HEK293 (cell line): Measurements from ENCODE around the gene R3HDML.
A peak's percentile ranks its signal among the peaks of the same experiment; 100 is the strongest.

Experiments
- EGR2 ChIP-seq: fragments of 450-650 bp; formaldehyde crosslinking; IDR thresholded peaks from 2 replicates; pipeline ENCODE4 v1.5.1; 2016; ENCODE audit warnings: low read depth, missing biosample characterization, missing genetic modification characterization
- GFI1B ChIP-seq: fragments of 450-650 bp; formaldehyde crosslinking; IDR thresholded peaks from 2 replicates; pipeline ENCODE4 v1.5.1; 2016; ENCODE audit warnings: missing biosample characterization, missing genetic modification characterization
- GLIS1 ChIP-seq: fragments of 450-650 bp; formaldehyde crosslinking; IDR thresholded peaks from 2 replicates; pipeline ENCODE4 v1.5.1; 2016; ENCODE audit warnings: missing biosample characterization, missing genetic modification characterization
- PRDM1 ChIP-seq: fragments of 450-650 bp; formaldehyde crosslinking; IDR thresholded peaks from 2 replicates; pipeline ENCODE4; 2016; ENCODE audit warnings: missing biosample characterization, missing genetic modification characterization
- SP2 ChIP-seq: fragments of 450-650 bp; formaldehyde crosslinking; IDR thresholded peaks from 2 replicates; pipeline ENCODE4 v1.5.1; 2016; ENCODE audit warnings: missing biosample characterization, missing genetic modification characterization
- TCF7L2 ChIP-seq: IDR thresholded peaks from 2 replicates; pipeline ENCODE4 v1.6.1; 2011; ENCODE audit warnings: low read depth, mild to moderate bottlenecking, inconsistent platforms, low read length, moderate library complexity, borderline replicate concordance
- ZBTB17 ChIP-seq: fragments of 450-650 bp; formaldehyde crosslinking; IDR thresholded peaks from 2 replicates; pipeline ENCODE4 v1.5.1; 2016; ENCODE audit warnings: missing biosample characterization, missing genetic modification characterization
- ZBTB20 ChIP-seq: fragments of 450-650 bp; formaldehyde crosslinking; IDR thresholded peaks from 2 replicates; pipeline ENCODE4 v1.5.1; 2016; ENCODE audit warnings: missing biosample characterization, missing genetic modification characterization
- ZBTB8A ChIP-seq: fragments of 450-650 bp; formaldehyde crosslinking; IDR thresholded peaks from 2 replicates; pipeline ENCODE4 v1.5.1; 2016; ENCODE audit warnings: missing biosample characterization, missing genetic modification characterization
- ZFHX2 ChIP-seq: fragments of 450-650 bp; formaldehyde crosslinking; conservative IDR thresholded peaks from 2 replicates; pipeline ENCODE4 v1.5.1; 2016; ENCODE audit warnings: missing biosample characterization, missing genetic modification characterization
- ZNF146 ChIP-seq: fragments of 450-650 bp; formaldehyde crosslinking; IDR thresholded peaks from 2 replicates; pipeline ENCODE4 v1.5.1; 2016; ENCODE audit warnings: missing biosample characterization, missing genetic modification characterization
- ZNF157 ChIP-seq: fragments of 450-650 bp; formaldehyde crosslinking; IDR thresholded peaks from 2 replicates; pipeline ENCODE4 v1.5.1; 2016; ENCODE audit warnings: missing biosample characterization, missing genetic modification characterization
- ZNF16 ChIP-seq: fragments of 450-650 bp; formaldehyde crosslinking; IDR thresholded peaks from 2 replicates; pipeline ENCODE4 v1.5.1; 2016; ENCODE audit warnings: low read depth, missing biosample characterization, missing genetic modification characterization
- ZNF26 ChIP-seq: fragments of 450-650 bp; formaldehyde crosslinking; IDR thresholded peaks from 2 replicates; pipeline ENCODE4 v1.5.1; 2016; ENCODE audit warnings: missing biosample characterization, missing genetic modification characterization
- ZNF274 ChIP-seq, 2 experiments: fragments of 200-500 bp in 1 of 2; fragments of 450-650 bp in 1 of 2; sonication (Bioruptor generic) in 1 of 2; formaldehyde crosslinking in 1 of 2; IDR thresholded peaks; 2 replicates each; pipeline versions ENCODE4 v1.5.1 to v1.6.1; 2014 to 2016; ENCODE audit warnings: borderline replicate concordance in 1 of 2, inconsistent platforms in 1 of 2, low read length in 1 of 2, missing biosample characterization in 1 of 2, missing genetic modification characterization in 1 of 2
- ZNF366 ChIP-seq: fragments of 450-650 bp; formaldehyde crosslinking; conservative IDR thresholded peaks from 2 replicates; pipeline ENCODE4 v1.5.1; 2016; ENCODE audit warnings: missing biosample characterization, missing genetic modification characterization
- ZNF518A ChIP-seq: fragments of 450-650 bp; formaldehyde crosslinking; conservative IDR thresholded peaks from 2 replicates; pipeline ENCODE4 v1.5.1; 2016; ENCODE audit warnings: low read depth, missing biosample characterization, missing genetic modification characterization
- ZNF530 ChIP-seq: fragments of 450-650 bp; formaldehyde crosslinking; IDR thresholded peaks from 2 replicates; pipeline ENCODE4 v1.5.1; 2016; ENCODE audit warnings: low read depth, missing biosample characterization, missing genetic modification characterization
- ZNF580 ChIP-seq: fragments of 450-650 bp; formaldehyde crosslinking; IDR thresholded peaks from 2 replicates; pipeline ENCODE4 v1.5.1; 2016; ENCODE audit warnings: missing biosample characterization, missing genetic modification characterization
- ZNF600 ChIP-seq: fragments of 450-650 bp; formaldehyde crosslinking; IDR thresholded peaks from 2 replicates; pipeline ENCODE4 v1.5.1; 2016; ENCODE audit warnings: missing biosample characterization, missing genetic modification characterization
- ZNF623 ChIP-seq: fragments of 450-650 bp; formaldehyde crosslinking; IDR thresholded peaks from 2 replicates; pipeline ENCODE4 v1.5.1; 2016; ENCODE audit warnings: missing biosample characterization, missing genetic modification characterization
- ZNF660 ChIP-seq: fragments of 450-650 bp; IDR thresholded peaks from 2 replicates; pipeline ENCODE4 v1.5.1; 2018; ENCODE audit warnings: missing biosample characterization, mild to moderate bottlenecking, missing genetic modification characterization
- ZNF664 ChIP-seq: fragments of 450-650 bp; formaldehyde crosslinking; IDR thresholded peaks from 2 replicates; pipeline ENCODE4 v1.5.1; 2016; ENCODE audit warnings: missing biosample characterization, missing genetic modification characterization
- ZNF692 ChIP-seq: fragments of 450-650 bp; formaldehyde crosslinking; IDR thresholded peaks from 2 replicates; pipeline ENCODE4 v1.5.1; 2016; ENCODE audit warnings: missing biosample characterization, missing genetic modification characterization
- ZNF776 ChIP-seq: fragments of 450-650 bp; formaldehyde crosslinking; IDR thresholded peaks from 2 replicates; pipeline ENCODE4 v1.5.0; 2017; ENCODE audit warnings: missing biosample characterization, missing genetic modification characterization, borderline replicate concordance
- ZSCAN16 ChIP-seq: fragments of 450-650 bp; formaldehyde crosslinking; IDR thresholded peaks from 2 replicates; pipeline ENCODE4 v1.5.1; 2016; ENCODE audit warnings: missing biosample characterization, missing genetic modification characterization
- TF ChIP-seq, protein P1 (sequence below): fragments of 450-650 bp; formaldehyde crosslinking; IDR thresholded peaks from 2 replicates; pipeline ENCODE4 v1.5.1; 2017; ENCODE audit warnings: missing biosample characterization, missing genetic modification characterization
- TF ChIP-seq, protein P2 (sequence below): fragments of 450-650 bp; formaldehyde crosslinking; IDR thresholded peaks from 2 replicates; pipeline ENCODE4 v1.5.1; 2016; ENCODE audit warnings: missing biosample characterization, missing genetic modification characterization

Gene R3HDML

DNA sequence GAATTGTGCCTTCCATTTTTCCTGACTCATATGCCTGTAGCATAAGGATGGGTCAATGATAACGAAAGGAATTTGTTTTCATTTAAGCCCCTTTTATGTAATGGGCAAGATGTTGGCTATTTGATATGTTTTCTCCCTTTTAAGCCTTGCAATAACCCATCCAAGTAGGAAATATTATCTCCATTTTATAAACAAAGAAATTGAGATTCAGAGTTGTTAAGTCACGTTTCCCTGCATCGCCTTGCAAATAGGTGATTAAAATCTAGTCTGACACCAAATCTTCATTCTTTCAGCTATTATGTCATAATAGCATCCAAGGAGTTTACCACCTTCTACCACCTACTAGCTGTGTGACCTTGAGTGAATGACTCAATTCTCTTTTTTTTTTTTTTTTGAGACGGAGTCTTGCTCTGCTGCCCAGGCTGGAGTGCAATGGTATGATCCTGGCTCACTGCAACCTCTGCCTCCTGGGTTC, 25.7 kb downstream of the R3HDML start (continued):
- TF ChIP-seq ZNF692 (tag by site-specific recombination), result peak; percentile 73
- no peak for TF ChIP-seq ZNF580 (tag by site-specific recombination)
- TF ChIP-seq ZNF518A (tag by site-specific recombination), result 0 out of 2 replicates have a peak, but pooled peaks have one; percentile 27
- TF ChIP-seq GLIS1, result peak; percentile 33
- no peak for TF ChIP-seq ZNF157 (tag by site-specific recombination)
- TF ChIP-seq PRDM1 (tag by site-specific recombination), result 0 out of 2 replicates have a peak, but pooled peaks have one; percentile 22
- TF ChIP-seq ZNF16 (tag by site-specific recombination), result no peak
- TF ChIP-seq ZNF366, result peak; percentile 80
- TF ChIP-seq, protein P1, sequence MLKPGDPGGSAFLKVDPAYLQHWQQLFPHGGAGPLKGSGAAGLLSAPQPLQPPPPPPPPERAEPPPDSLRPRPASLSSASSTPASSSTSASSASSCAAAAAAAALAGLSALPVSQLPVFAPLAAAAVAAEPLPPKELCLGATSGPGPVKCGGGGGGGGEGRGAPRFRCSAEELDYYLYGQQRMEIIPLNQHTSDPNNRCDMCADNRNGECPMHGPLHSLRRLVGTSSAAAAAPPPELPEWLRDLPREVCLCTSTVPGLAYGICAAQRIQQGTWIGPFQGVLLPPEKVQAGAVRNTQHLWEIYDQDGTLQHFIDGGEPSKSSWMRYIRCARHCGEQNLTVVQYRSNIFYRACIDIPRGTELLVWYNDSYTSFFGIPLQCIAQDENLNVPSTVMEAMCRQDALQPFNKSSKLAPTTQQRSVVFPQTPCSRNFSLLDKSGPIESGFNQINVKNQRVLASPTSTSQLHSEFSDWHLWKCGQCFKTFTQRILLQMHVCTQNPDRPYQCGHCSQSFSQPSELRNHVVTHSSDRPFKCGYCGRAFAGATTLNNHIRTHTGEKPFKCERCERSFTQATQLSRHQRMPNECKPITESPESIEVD, result peak; percentile 59; the same call in 1 of the 2 replicates
- 0 out of 2 replicates have a peak, but pooled peaks have one; percentile 26 for TF ChIP-seq ZBTB8A
- TF ChIP-seq ZSCAN16 (tag by site-specific recombination), result no peak
- TF ChIP-seq ZBTB20 (tag by site-specific recombination), result no peak
- no peak for TF ChIP-seq ZNF664
- peak; percentile 28 for TF ChIP-seq SP2 (tag by site-specific recombination)
- TF ChIP-seq ZNF146 (tag by site-specific recombination), result 0 out of 2 replicates have a peak, but pooled peaks have one; percentile 15
- TF ChIP-seq ZNF623 (tag by site-specific recombination), result no peak; the same call in 1 of the 2 replicates
- TF ChIP-seq ZFHX2 (tag by site-specific recombination), result peak; percentile 49
- TF ChIP-seq ZNF26 (tag by site-specific recombination), result no peak
- TF ChIP-seq, protein P2, sequence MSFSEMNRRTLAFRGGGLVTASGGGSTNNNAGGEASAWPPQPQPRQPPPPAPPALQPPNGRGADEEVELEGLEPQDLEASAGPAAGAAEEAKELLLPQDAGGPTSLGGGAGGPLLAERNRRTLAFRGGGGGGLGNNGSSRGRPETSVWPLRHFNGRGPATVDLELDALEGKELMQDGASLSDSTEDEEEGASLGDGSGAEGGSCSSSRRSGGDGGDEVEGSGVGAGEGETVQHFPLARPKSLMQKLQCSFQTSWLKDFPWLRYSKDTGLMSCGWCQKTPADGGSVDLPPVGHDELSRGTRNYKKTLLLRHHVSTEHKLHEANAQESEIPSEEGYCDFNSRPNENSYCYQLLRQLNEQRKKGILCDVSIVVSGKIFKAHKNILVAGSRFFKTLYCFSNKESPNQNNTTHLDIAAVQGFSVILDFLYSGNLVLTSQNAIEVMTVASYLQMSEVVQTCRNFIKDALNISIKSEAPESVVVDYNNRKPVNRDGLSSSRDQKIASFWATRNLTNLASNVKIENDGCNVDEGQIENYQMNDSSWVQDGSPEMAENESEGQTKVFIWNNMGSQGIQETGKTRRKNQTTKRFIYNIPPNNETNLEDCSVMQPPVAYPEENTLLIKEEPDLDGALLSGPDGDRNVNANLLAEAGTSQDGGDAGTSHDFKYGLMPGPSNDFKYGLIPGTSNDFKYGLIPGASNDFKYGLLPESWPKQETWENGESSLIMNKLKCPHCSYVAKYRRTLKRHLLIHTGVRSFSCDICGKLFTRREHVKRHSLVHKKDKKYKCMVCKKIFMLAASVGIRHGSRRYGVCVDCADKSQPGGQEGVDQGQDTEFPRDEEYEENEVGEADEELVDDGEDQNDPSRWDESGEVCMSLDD (tag by site-specific recombination), result no peak
- peak; percentile 73 for TF ChIP-seq ZBTB17 (tag by site-specific recombination)
- TF ChIP-seq ZNF530 (tag by site-specific recombination), result no peak
- no peak for TF ChIP-seq ZNF776
- 0 out of 2 replicates have a peak, but pooled peaks have one; percentile 10 for TF ChIP-seq EGR2 (tag by site-specific recombination)
- no peak for TF ChIP-seq ZNF274 (IDR thresholded peaks at IDR 0.05; ENCODE audit: low read length)
- TF ChIP-seq ZNF274 (tag by site-specific recombination; IDR thresholded peaks at IDR 0.05; ENCODE audit: borderline replicate concordance), result no peak
- TF ChIP-seq ZNF600 (tag by site-specific recombination), result peak; percentile 45; the same call in 1 of the 2 replicates
- no peak for TF ChIP-seq ZNF660 (tag by site-specific recombination)
- no peak for TF ChIP-seq TCF7L2
- TF ChIP-seq GFI1B (tag by site-specific recombination), result 0 out of 2 replicates have a peak, but pooled peaks have one; percentile 44
